OCI-M1 (cell line): ENCODE data around the gene UBL4A.

ENCODE experiments used
- DNase-seq: peaks from one replicate; lab custom pipeline; 2025; lab: John Stamatoyannopoulos, UW

UBL4A gene

DNA sequence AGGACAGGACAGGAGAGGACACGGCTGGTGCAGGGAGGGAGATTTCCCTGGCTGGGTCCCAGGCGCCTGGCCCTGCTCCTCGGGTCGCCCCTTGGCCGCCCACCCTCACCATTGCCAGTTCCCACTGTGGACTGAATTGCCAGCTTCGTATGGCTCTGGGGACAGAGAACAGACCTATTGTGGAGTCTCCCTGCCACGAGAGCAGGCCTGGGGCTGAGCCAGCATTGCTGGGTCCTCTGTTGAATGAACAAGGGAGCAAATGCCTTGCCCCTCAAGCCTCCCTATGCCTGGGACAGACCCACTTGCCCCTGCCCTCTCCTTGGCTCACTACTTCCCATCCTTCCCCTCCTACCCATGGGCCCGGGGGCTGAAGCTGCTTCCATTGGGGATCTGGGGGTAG lies 24.0 kb downstream of the UBL4A start:
- DNase-seq: no peak

DNA sequence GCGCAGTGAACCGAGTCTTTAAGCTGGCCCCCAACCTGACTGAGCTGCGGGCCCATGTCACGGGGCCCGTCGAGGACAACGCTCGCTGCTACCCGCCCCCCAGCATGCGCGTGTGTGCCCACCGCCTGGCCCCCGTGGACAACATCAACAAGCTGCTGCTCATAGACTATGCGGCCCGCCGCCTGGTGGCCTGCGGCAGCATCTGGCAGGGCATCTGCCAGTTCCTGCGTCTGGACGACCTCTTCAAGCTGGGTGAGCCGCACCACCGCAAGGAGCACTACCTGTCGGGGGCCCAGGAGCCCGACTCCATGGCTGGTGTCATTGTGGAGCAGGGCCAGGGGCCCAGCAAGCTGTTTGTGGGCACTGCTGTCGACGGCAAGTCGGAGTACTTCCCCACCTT lies 26.1 kb downstream of the UBL4A start:
- no peak for DNase-seq

- DNase-seq: peak; percentile 47
Measured at GRCh38 chrX:154459832-154460231, 26.6 kb downstream of the UBL4A start.

- DNase-seq: peak; percentile 12
Measured at GRCh38 chrX:154458954-154459778, 27.2 kb downstream of the UBL4A start.

- peak; percentile 44 for DNase-seq
Measured at GRCh38 chrX:154458116-154458953, 28.1 kb downstream of the UBL4A start, which contains the start of gene PLXNA3. PLXNA3 (plus strand) TSS chrX:154458281; CDS start chrX:154460184, 1,903 bp downstream.

DNA sequence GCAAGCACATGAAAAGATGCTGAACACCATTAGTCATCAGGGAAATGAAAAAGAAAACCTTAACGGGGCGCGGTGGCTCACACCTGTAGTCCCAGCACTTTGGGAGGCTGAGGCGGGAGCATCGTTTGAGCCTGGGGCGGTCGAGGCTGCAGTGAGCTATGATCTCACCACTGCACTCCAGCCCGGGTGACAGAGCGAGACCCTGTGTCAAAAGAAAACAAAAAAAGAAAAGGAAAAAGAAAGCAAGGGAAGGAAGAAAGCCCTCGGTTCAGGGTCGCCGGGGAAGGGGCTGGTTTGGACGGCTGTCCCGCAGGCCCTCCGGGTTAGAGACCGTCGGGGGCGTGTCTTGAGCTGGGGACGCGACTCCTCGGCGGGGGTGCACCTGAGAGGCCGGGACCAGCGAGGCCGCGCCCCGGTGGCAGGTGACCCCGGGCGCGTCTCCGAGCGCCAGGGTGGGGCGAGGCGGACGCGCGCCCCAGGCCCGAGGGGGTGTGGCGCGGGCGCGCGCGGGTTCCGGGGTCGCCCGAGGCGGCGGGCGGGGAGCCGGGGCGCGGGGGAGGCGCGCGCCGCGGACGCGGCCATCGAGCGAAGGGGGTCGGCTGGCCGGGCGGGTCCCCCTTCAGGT lies 28.8 kb downstream of the UBL4A start:
- peak; percentile 17 for DNase-seq

GRCh38 chrX:154452823-154453222 lies 33.6 kb downstream of the UBL4A start:
- DNase-seq: no peak

DNA sequence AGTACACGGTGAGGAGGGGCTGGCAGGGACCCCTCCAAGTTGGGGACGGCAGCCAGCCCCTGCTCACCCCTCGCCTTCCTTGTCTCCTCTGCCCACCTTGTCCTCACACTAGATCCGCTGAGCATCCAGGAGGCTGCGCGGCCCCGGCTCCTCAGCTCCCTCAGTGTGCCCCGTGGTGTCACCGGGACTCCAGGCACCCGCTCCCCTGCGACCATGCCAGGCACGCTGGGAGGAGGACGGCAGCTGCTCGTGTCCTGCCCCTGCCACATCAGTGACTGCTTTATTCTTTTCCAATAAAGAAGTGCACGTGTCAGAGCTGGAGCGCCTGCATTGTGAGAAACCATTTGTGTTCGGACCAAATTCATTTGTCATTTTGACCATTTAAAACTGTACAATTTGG lies 36.1 kb downstream of the UBL4A start:
- DNase-seq: no peak

DNA sequence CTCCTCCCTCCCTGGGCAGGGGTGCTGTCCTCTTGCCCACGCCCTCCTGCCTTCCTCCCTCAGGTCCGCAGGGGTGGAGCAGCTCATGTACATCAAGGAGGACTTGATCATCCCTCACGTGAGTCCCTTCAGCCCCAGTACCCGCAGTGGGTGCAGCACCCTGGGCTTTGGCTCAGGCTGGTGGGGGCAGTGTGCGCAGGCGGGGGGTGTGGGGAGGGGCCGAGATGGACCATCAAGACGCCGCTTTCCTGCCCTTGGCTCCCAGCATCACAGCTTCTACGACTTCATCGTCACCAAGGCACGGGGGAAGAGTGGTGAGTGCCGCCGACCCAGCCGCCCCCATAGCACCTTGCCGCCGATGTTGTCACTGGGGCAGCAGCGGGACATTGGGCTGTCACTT lies 36.8 kb downstream of the UBL4A start:
- no peak for DNase-seq

GRCh38 chrX:154448484-154448883 lies 37.9 kb downstream of the UBL4A start:
- DNase-seq: no peak

GRCh38 chrX:154446430-154446829 lies 40.0 kb downstream of the UBL4A start:
- DNase-seq: no peak

- no peak for DNase-seq
Measured at GRCh38 chrX:154445776-154446175, 40.6 kb downstream of the UBL4A start.

DNA sequence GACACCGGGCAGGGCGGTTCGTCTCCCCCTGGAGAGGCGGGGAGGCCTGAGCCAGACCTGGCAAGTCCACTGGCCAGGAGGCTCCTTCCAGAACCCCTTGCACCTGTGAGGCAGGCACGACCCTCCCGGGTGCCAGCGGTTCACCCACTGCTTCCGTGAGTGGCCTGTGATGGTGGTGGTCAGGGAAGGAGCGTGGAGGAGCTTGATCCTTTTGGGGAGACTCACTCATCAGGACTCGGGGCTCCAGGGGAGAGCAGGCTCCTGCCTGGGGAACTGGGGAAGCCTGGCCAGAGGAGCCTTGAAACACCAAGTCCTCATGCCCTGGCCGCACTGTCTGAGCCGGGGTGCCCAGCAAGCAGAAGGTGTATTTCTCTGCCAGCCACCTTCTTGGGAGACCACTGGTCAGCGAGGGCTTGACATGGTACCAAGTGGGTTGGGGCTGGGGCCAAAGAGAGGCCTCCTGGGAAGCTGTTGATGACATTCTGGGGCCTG lies 41.6 kb downstream of the UBL4A start:
- DNase-seq: no peak

GRCh38 chrX:154443992-154444754 lies 42.2 kb downstream of the UBL4A start, which contains the start of gene FAM50A:
FAM50A (plus strand) TSS chrX:154444141; CDS start chrX:154444236, 95 bp downstream.
- DNase-seq: peak; percentile 74

DNA sequence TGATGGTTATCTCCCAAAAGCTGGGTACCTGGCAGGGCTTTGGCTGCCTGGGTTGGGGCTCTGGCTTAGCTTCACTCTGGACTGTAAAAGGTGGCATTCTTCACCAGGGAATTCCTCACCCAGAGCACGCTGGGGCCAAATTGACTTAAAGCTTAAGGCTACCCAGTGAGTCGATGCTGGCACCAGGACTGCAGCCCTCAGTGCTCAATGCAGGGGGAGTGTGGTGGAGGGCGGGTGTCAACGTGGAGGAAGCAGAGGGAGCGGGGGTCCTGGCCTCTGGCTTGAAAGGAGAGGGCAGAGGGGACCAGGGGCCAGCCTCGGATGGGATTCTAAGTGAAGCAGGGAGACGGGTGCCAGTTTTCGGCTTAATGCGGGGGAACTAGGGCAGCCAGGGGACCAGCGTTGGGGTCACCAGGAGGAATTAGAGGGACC lies 42.9 kb downstream of the UBL4A start:
- DNase-seq: peak; percentile 27

DNA sequence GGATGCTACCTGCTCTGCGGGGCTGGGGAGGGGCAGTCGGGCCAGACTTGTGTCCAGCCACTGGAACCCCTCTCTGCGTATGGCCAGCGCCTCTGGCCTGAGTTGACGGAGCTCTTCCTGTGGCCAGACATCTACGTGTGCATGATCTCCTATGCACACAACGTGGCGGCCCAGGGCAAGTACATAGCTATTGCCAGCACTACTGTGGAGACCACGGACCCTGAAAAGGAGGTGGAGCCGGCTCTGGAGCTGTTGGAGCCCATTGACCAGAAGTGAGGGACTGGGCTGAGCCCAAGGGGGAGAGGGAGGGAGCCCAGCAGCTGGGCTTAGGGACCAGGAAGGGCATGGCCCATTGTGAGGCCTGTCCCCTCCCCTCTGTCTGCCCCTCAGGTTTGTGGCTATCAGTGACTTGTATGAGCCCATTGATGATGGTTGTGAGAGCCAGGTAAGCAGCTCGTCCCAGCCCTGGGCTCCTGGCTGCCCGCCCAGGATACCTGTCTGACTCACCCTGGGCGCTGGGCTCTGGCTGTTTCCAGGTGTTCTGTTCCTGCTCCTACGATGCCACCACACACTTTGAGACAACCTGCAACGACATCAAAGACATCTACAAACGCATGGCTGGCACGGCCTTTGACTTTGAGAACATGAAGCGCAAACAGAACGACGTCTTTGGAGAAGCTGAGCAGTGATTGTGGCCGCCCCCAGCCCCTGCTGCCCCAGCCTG lies 44.3 kb downstream of the UBL4A start:
- DNase-seq: no peak

- DNase-seq: no peak
Measured at GRCh38 chrX:154441564-154441963, 44.9 kb downstream of the UBL4A start.

- DNase-seq: no peak
Measured at GRCh38 chrX:154440623-154441357, 45.6 kb downstream of the UBL4A start.

DNA sequence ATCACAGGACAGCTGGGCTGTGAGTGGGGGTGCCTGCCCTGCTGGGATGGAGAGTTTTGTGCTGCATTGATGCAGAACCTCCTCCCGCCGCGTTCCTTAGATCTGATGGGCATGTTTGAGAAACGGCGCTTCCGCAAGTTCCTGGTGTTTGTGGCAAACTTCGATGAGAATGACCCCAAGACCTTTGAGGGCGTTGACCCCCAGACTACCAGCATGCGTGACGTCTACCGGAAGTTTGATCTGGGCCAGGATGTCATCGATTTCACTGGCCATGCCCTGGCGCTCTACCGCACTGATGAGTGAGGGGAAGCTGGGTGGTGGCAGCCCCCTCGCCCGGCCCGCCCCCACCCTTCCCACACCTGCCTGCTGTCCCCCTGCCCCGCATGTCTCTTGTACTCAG lies 46.6 kb downstream of the UBL4A start:
- no peak for DNase-seq
